ENCODE measurements around the gene SYTL3.
"Not testable (repeated sequence)": the region's sequence is repeated elsewhere in the genome, so short reads cannot be mapped to it uniquely, and the experiment has no call there.

Gene SYTL3

GRCh38 chr6:158622545-158623190 is 27.2 kb upstream of the SYTL3 start:
- DNase-seq = no peak

- no peak for DNase-seq
Observed at GRCh38 chr6:158624684-158625682, 24.9 kb upstream of the SYTL3 start.

- DNase-seq = no peak
Observed at GRCh38 chr6:158625881-158626305, 24.0 kb upstream of the SYTL3 start.

- DNase-seq = no peak
Observed at GRCh38 chr6:158626360-158627167, 23.3 kb upstream of the SYTL3 start.

GRCh38 chr6:158627168-158627939 is 22.5 kb upstream of the SYTL3 start:
- no peak for DNase-seq

DNA sequence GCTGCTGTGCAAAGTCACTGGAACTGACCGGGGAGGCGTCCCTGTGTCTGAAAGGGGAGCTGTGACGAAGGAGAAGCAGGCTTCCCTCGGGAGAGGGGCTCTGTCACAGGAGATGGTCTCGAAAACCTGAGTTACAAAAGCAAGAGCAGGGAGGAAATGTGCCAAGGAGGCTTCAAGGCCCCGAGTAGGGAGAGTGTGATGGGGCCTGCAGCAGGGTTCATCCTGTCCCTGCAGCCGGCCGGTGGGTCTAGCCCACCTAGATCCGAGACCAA is 22.0 kb upstream of the SYTL3 start:
- no peak for DNase-seq

GRCh38 chr6:158628542-158628941 is 21.3 kb upstream of the SYTL3 start:
- no peak for DNase-seq

DNA sequence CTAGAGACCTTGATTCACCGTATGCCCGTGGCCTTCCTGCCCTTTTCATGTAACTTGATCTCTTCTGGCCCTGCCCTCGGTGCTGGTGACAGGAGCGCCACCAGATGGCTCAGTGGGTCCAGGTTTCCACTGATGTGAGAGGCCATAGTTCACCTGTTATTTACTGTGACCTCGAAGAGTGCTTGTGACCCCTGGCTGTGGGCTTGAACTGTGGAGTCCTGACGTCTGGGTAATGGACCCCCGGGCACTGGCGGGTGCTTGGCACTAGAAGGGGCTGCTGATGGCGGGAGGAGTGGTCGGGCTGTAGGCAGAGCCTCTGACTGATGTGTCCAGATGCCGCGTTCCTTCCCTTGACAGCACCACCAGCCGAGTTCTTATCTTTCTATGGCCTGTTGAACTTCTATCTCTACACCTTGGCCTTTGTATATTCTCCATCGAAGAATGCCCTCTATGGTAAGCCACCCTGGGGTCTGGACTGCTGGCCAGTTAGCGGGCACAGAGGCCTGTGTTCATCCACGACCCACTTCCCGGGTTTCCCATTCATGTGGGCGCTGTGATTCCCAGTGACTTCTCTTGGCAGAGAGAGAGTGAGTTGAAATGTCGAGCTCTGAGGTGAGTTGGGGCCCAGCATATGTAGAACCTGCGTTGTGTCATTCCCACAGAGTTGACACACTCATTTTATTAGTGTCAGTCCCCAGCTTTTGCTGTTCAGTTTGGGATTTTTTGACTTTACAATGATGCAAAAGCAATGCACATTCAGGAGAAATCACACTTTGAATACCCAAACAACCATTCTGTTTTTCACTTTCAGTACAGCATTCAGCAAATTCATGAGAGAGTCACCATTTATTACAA is 20.3 kb upstream of the SYTL3 start:
- DNase-seq = no peak

DNA sequence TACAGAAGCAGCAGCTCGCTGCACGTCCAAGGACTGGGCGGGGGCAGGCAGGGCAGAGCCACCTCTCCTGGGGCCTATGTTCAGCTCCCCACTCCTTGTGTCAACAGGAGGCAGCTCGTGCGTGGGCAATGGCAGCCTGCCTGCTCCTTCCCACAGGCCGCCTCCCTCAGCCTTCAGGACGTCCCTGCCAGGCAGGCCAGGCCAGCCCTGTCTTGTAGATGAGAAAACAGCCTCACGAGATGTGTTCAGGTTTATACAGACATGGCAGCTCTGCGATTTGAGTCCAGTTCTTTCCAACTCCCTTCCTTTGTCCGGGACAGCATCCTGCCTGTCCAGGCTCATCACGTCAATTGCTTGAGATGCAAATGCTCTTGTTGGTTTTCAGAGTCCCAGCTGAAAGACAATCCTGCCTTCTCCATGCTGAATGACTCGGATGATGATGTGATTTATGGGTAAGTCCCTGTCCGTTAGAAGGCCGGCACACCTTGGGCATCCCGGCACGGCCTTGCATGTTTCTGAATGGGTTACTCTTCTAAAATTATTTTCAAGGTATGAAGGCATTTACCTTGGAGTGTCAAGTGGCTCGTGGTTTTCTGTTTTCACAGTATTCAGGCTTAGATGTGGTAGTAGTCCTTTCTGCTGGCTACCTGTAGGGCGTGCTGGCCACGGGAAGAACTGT is 18.8 kb upstream of the SYTL3 start:
- DNase-seq = no peak

GRCh38 chr6:158631678-158632537 is 17.9 kb upstream of the SYTL3 start:
- no peak for DNase-seq

- DNase-seq = not testable (repeated sequence)
Observed at GRCh38 chr6:158632538-158633119, 17.2 kb upstream of the SYTL3 start.

- DNase-seq = no peak
Observed at GRCh38 chr6:158633127-158633526, 16.7 kb upstream of the SYTL3 start.

- DNase-seq = no peak
Observed at GRCh38 chr6:158634695-158635426, 15.0 kb upstream of the SYTL3 start.

GRCh38 chr6:158635427-158636073 is 14.3 kb upstream of the SYTL3 start:
- DNase-seq = no peak

DNA sequence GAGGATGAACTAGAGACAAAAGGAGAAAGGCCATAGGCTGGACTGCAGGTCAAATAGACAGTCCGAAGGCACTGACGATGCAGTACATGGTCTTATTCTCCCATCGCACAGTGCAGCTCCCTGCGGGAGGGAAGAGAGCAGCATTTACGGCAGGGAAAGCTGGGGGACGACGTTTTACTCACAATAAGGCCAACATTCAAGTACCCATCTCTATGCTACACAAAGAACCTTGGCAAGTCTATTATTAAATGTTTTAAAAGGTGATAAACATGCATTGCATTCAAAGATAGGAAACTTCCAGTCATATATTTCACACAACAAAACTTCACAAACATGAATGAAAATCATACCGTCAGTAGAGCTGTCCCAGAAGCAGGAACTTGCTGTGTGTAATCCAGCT is 13.1 kb upstream of the SYTL3 start:
- no peak for DNase-seq

DNA sequence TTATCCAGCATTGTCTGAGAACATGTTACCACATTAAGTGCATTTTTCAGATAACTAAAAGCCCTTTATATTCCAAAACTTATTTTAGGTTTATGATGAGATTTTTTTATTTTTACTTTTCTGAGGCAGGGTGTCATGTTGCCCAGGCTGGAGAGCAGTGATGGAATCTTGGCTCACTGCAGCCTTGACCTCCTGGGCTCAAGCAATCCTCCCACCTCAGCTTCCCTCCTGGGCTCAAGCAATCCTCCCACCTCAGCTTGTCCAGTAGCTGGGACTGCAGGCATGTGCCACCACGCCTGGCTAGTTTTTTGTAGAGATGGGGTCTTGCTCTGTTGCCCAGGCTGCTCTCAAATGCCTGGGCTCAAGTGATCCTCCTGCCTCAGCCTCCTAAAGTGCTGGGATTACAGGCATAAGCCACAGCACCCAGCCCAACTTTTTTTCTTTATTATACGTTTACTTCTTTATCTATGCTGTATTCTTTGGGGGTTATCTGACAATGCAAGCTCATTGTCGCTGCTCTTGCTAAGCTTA is 11.5 kb upstream of the SYTL3 start:
- no peak for DNase-seq

GRCh38 chr6:158639056-158639455 is 10.8 kb upstream of the SYTL3 start:
- DNase-seq = no peak

- no peak for DNase-seq
Observed at GRCh38 chr6:158640519-158640918, 9.3 kb upstream of the SYTL3 start.
